A673 (cell line): ENCODE data around the gene SLC25A41. TPM values are rescaled to one million over a fixed set of nuclear protein-coding genes. Genes with fewer than 3 reads are reported as not detected.

Source experiments
- BruUV-seq: library from RNA; stranded (reverse); fragments of 400-500 nt; replicated peaks from 2 replicates; lab custom pipeline; 2021; lab: Mats Ljungman, UMichigan
- CTCF ChIA-PET: fragments of 300-600 bp; sonication (Branson Sonifier 250); formaldehyde crosslinking; loops from one replicate; lab custom pipeline; 2022; ENCODE audit warnings: antibody characterized with exemption; lab: Charles Lee
- POLR2A ChIA-PET: fragments of 300-600 bp; sonication (Branson Sonifier 250); formaldehyde crosslinking; loops from one replicate; lab custom pipeline; 2022; ENCODE audit warnings: antibody characterized with exemption; ENCODE audit not compliant: low non-redundant PET; lab: Charles Lee
- DNase-seq: peaks from one replicate; pipeline ENCODE4 v3.0.0-alpha.2; 2015; ENCODE audit warnings: low spot score
- H3K27ac ChIP-seq: fragments of 200-600 bp; sonication (generic); 2 replicates; pipeline ENCODE4 v1.5.1; 2016; ENCODE audit warnings: mixed run types, low read depth, mild to moderate bottlenecking, mixed read lengths, antibody characterized with exemption, low read length; ENCODE audit not compliant: poor library complexity, severe bottlenecking
- H3K27me3 ChIP-seq: fragments of 200-600 bp; sonication (generic); replicated peaks from 2 replicates; pipeline ENCODE4 v1.6.1; 2017; ENCODE audit warnings: mixed run types, low read depth, mild to moderate bottlenecking, mixed read lengths, antibody characterized with exemption, low read length; ENCODE audit not compliant: insufficient read depth, poor library complexity
- H3K36me3 ChIP-seq: fragments of 200-600 bp; sonication (generic); 2 replicates; pipeline ENCODE4 v1.6.1; 2016; ENCODE audit warnings: mixed run types, mild to moderate bottlenecking, mixed read lengths, antibody characterized with exemption, low read length; ENCODE audit not compliant: insufficient read depth, poor library complexity, severe bottlenecking
- H3K4me1 ChIP-seq: fragments of 200-600 bp; sonication (generic); 2 replicates; pipeline ENCODE4 v1.6.1; 2017; ENCODE audit warnings: mixed run types, mild to moderate bottlenecking, mixed read lengths, antibody characterized with exemption, low read length; ENCODE audit not compliant: insufficient read depth, poor library complexity, severe bottlenecking
- H3K4me3 ChIP-seq: fragments of 200-600 bp; sonication (generic); 2 replicates; pipeline ENCODE4 v1.5.1; 2016; ENCODE audit warnings: low read depth, mixed run types, mild to moderate bottlenecking, mixed read lengths, low read length; ENCODE audit not compliant: poor library complexity, severe bottlenecking
- H3K9me3 ChIP-seq: fragments of 200-600 bp; sonication (generic); 2 replicates; pipeline ENCODE4 v1.6.1; 2016; ENCODE audit warnings: mixed run types, low read depth, mild to moderate bottlenecking, mixed read lengths, antibody characterized with exemption, low read length; ENCODE audit not compliant: poor library complexity, severe bottlenecking
- EZH2 ChIP-seq: fragments of 200-600 bp; sonication (generic); IDR thresholded peaks from 2 replicates; pipeline ENCODE4 v1.6.1; 2017; ENCODE audit warnings: borderline replicate concordance, low read depth, mild to moderate bottlenecking, mixed read lengths, antibody characterized with exemption, low read length; ENCODE audit not compliant: poor library complexity, severe bottlenecking
- intact Hi-C: fragments of 100-400 bp; cut with micrococcal nuclease; formaldehyde crosslinking; loops from one replicate; pipeline ENCODE4 v1.10.0; 2022; ENCODE audit not compliant: unreplicated experiment
- total RNA-seq: library from RNA; stranded (reverse); gene quantifications from 2 replicates; pipeline ENCODE4 v1.2.3, GENCODE V29; 2021
- TF ChIP-seq, protein P1 (sequence below): fragments of 300-800, 200-600 bp; sonication (generic); conservative IDR thresholded peaks from 2 replicates; pipeline ENCODE4 v1.5.1; 2017; ENCODE audit warnings: low read depth, mild to moderate bottlenecking, antibody characterized with exemption, low read length, moderate library complexity, mixed read lengths

The SLC25A41 gene
- total RNA-seq, 1 experiment from 2014 or later = 0.39 TPM

DNA sequence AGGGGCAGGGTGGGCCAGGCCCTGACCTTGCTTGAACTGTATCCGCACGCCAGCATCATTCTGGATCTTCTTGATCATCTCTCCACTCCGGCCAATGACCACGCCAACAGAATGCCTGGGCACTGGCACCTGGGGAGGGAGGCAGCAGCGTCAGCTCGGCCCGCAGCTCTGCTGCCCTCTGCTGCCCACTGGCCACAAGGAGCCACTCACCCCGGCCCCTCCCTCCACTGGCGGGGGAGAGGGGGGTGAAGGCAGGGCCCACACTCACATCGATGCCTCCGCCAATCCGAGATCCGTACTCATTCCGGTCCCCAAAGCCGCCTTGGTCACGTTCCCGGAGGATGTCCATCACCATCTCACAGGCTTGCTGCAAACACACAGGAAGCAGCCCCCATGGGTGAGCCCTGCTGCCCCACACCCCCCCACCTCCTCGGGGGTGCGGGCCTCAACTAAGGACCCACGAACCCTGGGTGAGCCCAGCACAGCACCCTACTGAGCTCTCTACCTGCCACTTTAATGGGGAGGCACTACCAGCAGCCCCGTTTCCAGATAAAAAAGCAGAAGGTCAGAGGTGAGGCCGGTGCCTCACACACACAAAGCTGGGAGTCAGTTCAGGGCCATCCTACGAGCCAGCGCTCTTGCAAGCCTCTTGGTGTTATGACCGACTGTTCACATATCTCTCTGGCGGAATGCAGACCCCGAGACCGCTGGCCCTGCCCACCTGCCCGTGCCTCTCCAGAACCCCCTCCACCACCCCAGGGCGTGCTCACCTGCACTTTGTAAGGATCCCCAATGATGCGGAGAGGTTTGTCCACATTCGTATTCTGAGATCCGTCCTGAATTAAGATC, 15.6 kb downstream of the SLC25A41 start:
- Histone ChIP-seq H3K4me3 (no peak overlapping the region), H3K27me3 (no peaks in the 10 kb centered on the region), H3K27ac (no peak overlapping the region), H3K36me3 (peaks cover 94% of the 10 kb centered on the region), H3K4me1 (peaks cover 9% of the 10 kb centered on the region), H3K9me3 (no peaks in the 10 kb centered on the region)
- POLR2A ChIA-PET = no interaction called here
- no TSS peak for BruUV-seq
- CTCF ChIA-PET = no interaction called here
- TF ChIP-seq EZH2 = no peak
- TF ChIP-seq, protein P1, sequence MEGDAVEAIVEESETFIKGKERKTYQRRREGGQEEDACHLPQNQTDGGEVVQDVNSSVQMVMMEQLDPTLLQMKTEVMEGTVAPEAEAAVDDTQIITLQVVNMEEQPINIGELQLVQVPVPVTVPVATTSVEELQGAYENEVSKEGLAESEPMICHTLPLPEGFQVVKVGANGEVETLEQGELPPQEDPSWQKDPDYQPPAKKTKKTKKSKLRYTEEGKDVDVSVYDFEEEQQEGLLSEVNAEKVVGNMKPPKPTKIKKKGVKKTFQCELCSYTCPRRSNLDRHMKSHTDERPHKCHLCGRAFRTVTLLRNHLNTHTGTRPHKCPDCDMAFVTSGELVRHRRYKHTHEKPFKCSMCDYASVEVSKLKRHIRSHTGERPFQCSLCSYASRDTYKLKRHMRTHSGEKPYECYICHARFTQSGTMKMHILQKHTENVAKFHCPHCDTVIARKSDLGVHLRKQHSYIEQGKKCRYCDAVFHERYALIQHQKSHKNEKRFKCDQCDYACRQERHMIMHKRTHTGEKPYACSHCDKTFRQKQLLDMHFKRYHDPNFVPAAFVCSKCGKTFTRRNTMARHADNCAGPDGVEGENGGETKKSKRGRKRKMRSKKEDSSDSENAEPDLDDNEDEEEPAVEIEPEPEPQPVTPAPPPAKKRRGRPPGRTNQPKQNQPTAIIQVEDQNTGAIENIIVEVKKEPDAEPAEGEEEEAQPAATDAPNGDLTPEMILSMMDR = no peak; the same call in 1 of the 2 replicates
- intact Hi-C loops = no loop called here
- no peak for DNase-seq

DNA sequence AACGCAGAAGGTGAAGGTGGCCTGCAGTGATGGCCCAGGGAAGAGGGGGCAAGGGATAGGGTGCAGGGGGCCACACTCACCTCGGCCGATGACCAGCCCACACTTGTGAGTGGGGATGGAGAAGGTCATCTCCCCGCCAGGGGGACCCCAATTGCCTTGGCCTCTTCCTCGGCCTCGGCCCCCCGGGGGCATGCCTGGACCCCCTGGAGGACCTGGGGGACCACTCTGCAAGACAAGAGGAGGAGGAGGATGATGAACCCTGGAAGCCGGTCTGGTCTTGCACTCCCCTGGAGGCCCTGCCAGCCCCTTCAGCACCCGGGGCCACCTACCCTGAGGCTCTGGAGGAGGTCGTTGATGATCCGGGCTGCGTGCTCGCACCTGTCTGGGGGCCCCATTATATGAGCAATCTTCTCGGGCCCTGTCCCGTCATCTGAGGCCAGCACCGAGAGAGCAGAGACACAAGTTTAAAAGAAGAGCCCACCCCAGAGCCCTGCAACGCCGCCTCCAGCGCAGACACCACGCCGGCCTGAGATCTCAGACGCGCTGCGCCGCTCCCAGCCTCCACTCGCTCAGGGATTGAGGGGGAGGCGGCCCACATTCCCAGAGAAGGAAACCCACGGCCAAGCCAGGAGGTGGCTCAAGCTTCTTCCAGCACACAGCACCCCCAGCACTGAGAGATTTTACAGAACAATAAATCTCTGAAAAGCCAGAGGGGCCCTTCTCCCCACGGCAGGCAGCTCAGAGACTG, 16.7 kb downstream of the SLC25A41 start:
- Histone ChIP-seq H3K4me1 (no peaks in the 10 kb centered on the region), H3K36me3 (peaks cover 89% of the 10 kb centered on the region), H3K9me3 (no peaks in the 10 kb centered on the region), H3K27ac (no peak overlapping the region), H3K27me3 (no peaks in the 10 kb centered on the region), H3K4me3 (no peak overlapping the region)
- ChIA-PET CTCF (no interaction called here), POLR2A (no interaction called here)
- BruUV-seq = no TSS peak
- no peak for TF ChIP-seq EZH2
- TF ChIP-seq, protein P1 = no peak
- intact Hi-C loops = no loop called here
- DNase-seq = no peak

DNA sequence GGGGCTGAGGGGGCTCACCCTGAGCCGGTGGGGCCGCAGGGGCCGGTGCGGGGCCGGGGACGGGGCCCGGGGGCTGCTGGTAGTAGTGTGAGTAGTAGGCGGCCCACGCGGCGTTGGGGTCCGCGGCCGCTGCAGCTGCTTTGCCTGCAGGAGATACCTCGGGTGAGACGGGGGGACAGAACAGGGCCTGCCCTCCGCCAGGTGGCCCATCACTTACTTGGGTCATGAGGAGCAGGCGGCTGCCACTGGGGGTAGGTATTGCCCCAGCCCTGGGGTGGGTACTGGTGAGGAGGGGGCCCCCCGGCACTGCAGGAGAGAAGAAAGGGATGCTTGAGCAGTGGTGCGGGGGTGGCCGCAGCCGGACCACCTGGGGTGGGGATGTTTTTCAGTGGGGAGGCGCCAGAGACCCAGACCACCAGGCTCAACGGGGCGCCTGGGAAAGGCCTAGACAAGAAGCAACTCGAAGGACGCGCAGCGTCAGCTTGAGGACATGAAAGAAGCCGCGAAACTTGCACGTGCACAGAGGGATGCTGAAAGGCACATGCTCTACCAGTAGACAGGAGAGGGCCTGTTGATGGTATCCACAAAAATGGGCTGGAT, 17.9 kb downstream of the SLC25A41 start:
- Histone ChIP-seq H3K4me1 (no peaks in the 10 kb centered on the region), H3K36me3 (peaks cover 77% of the 10 kb centered on the region), H3K9me3 (no peaks in the 10 kb centered on the region), H3K4me3 (no peak overlapping the region), H3K27ac (no peak overlapping the region), H3K27me3 (no peaks in the 10 kb centered on the region)
- intact Hi-C loops = no loop called here
- CTCF ChIA-PET = no interaction called here
- TF ChIP-seq EZH2 = no peak
- TF ChIP-seq, protein P1 = no peak
- POLR2A ChIA-PET = no interaction called here
- no TSS peak for BruUV-seq
- DNase-seq = no peak
